SU-DHL-6 (cell line): ENCODE results near the gene DPP4.

Experiments used
- EZH2phosphoT487 ChIP-seq: fragments of 200-600 bp; sonication (generic), shearing (Covaris generic); conservative IDR thresholded peaks from 2 replicates; pipeline ENCODE4 v1.6.1; 2018; ENCODE audit warnings: mild to moderate bottlenecking, antibody characterized with exemption, low read length, moderate library complexity, mixed read lengths
- TF ChIP-seq, protein P1 (sequence below): fragments of 200-600 bp; sonication (generic); IDR thresholded peaks from one replicate; pipeline ENCODE4 v1.5.1; 2017; ENCODE audit warnings: antibody characterized with exemption, mild to moderate bottlenecking, low read length, moderate library complexity; ENCODE audit not compliant: insufficient read depth, poor library complexity, severe bottlenecking

DNA sequence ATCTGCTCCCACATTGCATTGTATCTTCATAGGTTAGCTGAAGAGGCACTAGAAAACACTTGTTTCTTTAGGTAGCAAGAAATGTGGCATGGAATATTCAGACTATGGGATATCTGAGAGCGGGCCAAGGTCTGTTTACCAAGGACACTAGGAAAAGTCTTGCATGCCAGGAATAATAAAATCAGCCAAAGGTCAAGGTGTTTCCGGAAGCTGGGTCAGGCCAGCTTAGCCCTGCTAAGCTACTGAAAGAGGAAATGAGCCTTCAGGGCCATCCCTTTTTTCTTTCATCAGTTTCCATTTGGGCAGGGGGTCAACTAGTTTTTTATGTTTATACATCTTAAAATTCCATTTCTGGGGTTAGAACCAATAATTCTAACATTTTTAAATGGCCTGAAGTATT lies 101.1 kb downstream of the DPP4 start:
- TF ChIP-seq, protein P1, sequence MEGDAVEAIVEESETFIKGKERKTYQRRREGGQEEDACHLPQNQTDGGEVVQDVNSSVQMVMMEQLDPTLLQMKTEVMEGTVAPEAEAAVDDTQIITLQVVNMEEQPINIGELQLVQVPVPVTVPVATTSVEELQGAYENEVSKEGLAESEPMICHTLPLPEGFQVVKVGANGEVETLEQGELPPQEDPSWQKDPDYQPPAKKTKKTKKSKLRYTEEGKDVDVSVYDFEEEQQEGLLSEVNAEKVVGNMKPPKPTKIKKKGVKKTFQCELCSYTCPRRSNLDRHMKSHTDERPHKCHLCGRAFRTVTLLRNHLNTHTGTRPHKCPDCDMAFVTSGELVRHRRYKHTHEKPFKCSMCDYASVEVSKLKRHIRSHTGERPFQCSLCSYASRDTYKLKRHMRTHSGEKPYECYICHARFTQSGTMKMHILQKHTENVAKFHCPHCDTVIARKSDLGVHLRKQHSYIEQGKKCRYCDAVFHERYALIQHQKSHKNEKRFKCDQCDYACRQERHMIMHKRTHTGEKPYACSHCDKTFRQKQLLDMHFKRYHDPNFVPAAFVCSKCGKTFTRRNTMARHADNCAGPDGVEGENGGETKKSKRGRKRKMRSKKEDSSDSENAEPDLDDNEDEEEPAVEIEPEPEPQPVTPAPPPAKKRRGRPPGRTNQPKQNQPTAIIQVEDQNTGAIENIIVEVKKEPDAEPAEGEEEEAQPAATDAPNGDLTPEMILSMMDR = no peak
- no peak for TF ChIP-seq EZH2phosphoT487
